EH (cell line): ENCODE results near the gene LPAR2.
A peak's percentile ranks its signal among the peaks of the same experiment; 100 is the strongest.

ENCODE experiments used
- DNase-seq: peaks from one replicate; pipeline ENCODE4 v3.0.0-alpha.2; 2015; ENCODE audit warnings: low read depth

Gene LPAR2

GRCh38 chr19:19653597-19654147, 25.7 kb upstream of the LPAR2 start:
- no peak for DNase-seq

- DNase-seq: peak; percentile 24
Measured at GRCh38 chr19:19652482-19653295, 24.7 kb upstream of the LPAR2 start.

- no peak for DNase-seq
Measured at GRCh38 chr19:19651076-19651475, 23.1 kb upstream of the LPAR2 start.

GRCh38 chr19:19650331-19650730, 22.3 kb upstream of the LPAR2 start:
- no peak for DNase-seq

GRCh38 chr19:19649580-19649995, 21.6 kb upstream of the LPAR2 start:
- DNase-seq: no peak

GRCh38 chr19:19649155-19649554, 21.1 kb upstream of the LPAR2 start:
- DNase-seq: no peak

- no peak for DNase-seq
Measured at GRCh38 chr19:19647037-19647835, 19.2 kb upstream of the LPAR2 start.

GRCh38 chr19:19645233-19645870, 17.3 kb upstream of the LPAR2 start:
- no peak for DNase-seq

- no peak for DNase-seq
Measured at GRCh38 chr19:19644054-19644388, 16.0 kb upstream of the LPAR2 start.

GRCh38 chr19:19643158-19644053, 15.4 kb upstream of the LPAR2 start, which contains the start of gene GMIP:
Gene GMIP, minus strand, starts transcription at chr19:19643657. Its CDS starts 128 bp downstream, at chr19:19643529.
- peak; percentile 63 for DNase-seq

GRCh38 chr19:19642506-19643157, 14.6 kb upstream of the LPAR2 start:
- DNase-seq: peak; percentile 37

GRCh38 chr19:19637523-19638251, 9.7 kb upstream of the LPAR2 start:
- no peak for DNase-seq

- DNase-seq: no peak
Measured at GRCh38 chr19:19637186-19637522, 9.1 kb upstream of the LPAR2 start.

- no peak for DNase-seq
Measured at GRCh38 chr19:19636573-19637185, 8.7 kb upstream of the LPAR2 start.

- DNase-seq: no peak
Measured at GRCh38 chr19:19635313-19635702, 7.3 kb upstream of the LPAR2 start.

- DNase-seq: no peak
Measured at GRCh38 chr19:19634516-19635312, 6.7 kb upstream of the LPAR2 start.

GRCh38 chr19:19633711-19634515, 5.9 kb upstream of the LPAR2 start:
- no peak for DNase-seq

GRCh38 chr19:19632661-19633060, 4.6 kb upstream of the LPAR2 start:
- no peak for DNase-seq
